Liver (tissue), 3 donors: ENCODE measurements around the gene SPC24.

Experiments used
- CTCF ChIP-seq: fragments of 150-350 bp; IDR thresholded peaks from 2 replicates; pipeline ENCODE4 v1.5.1; 2017; ENCODE audit warnings: improper control_type of control experiment, low read depth, low read length; ENCODE audit not compliant: missing input control
- MAX ChIP-seq: IDR thresholded peaks from 2 replicates; pipeline ENCODE4 v1.6.1; 2016; ENCODE audit warnings: antibody characterized with exemption
- RAD21 ChIP-seq, 2 donors: IDR thresholded peaks; 2 replicates each; pipeline ENCODE4 v1.6.1; 2016; ENCODE audit warnings: antibody characterized with exemption in 2 of 2, mild to moderate bottlenecking in 2 of 2
- RXRA ChIP-seq, 2 donors: IDR thresholded peaks; 2 replicates each; pipeline ENCODE4 v1.6.1; 2017 to 2018; ENCODE audit warnings: antibody characterized with exemption in 2 of 2, mild to moderate bottlenecking in 1 of 2
- SP1 ChIP-seq: IDR thresholded peaks from 2 replicates; pipeline ENCODE4 v1.6.1; 2018; ENCODE audit warnings: antibody characterized with exemption, mild to moderate bottlenecking
- YY1 ChIP-seq: IDR thresholded peaks from 2 replicates; pipeline ENCODE4 v1.6.1; 2016; ENCODE audit warnings: antibody characterized with exemption, mild to moderate bottlenecking
- donor health status: healthy.
- donor health status: healthy.

GRCh38 chr19:11200931-11201330, 45.3 kb upstream of the SPC24 start:
- TF ChIP-seq RAD21 (IDR thresholded peaks at IDR 0.05) (no peak), SP1 (no peak), CTCF (no peak), RXRA (IDR thresholded peaks at IDR 0.05) (no peak), MAX (no peak), YY1 (no peak)
